KMS-11 (cell line): Measurements from ENCODE around the gene GNB1L.

Experiments used
- H2AFZ ChIP-seq: fragments of 200-600 bp; sonication (generic); 2 replicates; pipeline ENCODE4 v1.6.1; 2016; ENCODE audit warnings: antibody characterized with exemption, mixed run types, low read depth
- H3K27ac ChIP-seq: fragments of 200-600 bp; sonication (generic); 2 replicates; pipeline ENCODE4 v1.6.1; 2016; ENCODE audit warnings: mild to moderate bottlenecking, mixed run types
- H3K27me3 ChIP-seq: fragments of 200-600 bp; sonication (generic); 2 replicates; pipeline ENCODE4 v1.6.1; 2017; ENCODE audit warnings: mild to moderate bottlenecking, low read depth, mixed run types, moderate library complexity; ENCODE audit not compliant: insufficient read depth
- H3K36me3 ChIP-seq: fragments of 200-600 bp; sonication (generic); 2 replicates; pipeline ENCODE4 v1.6.1; 2017; ENCODE audit warnings: mild to moderate bottlenecking, mixed run types; ENCODE audit not compliant: insufficient read depth
- H3K4me1 ChIP-seq: fragments of 200-600 bp; sonication (generic); 2 replicates; pipeline ENCODE4 v1.6.1; 2016; ENCODE audit warnings: mild to moderate bottlenecking, low read depth, mixed run types; ENCODE audit not compliant: poor library complexity, severe bottlenecking
- H3K4me2 ChIP-seq: fragments of 200-600 bp; sonication (generic); 2 replicates; pipeline ENCODE4 v1.7.0; 2016; ENCODE audit warnings: mild to moderate bottlenecking, mixed run types
- H3K4me3 ChIP-seq: fragments of 200-600 bp; sonication (generic); IDR thresholded peaks from 2 replicates; pipeline ENCODE4 v1.6.1; 2017; ENCODE audit warnings: low read depth, low read length, mixed read lengths; ENCODE audit not compliant: insufficient read depth
- H3K79me2 ChIP-seq: fragments of 200-600 bp; sonication (generic); 2 replicates; pipeline ENCODE4 v1.6.1; 2016; ENCODE audit warnings: low read depth, mixed run types; ENCODE audit not compliant: insufficient read depth
- H3K9ac ChIP-seq: fragments of 200-600 bp; sonication (generic); 2 replicates; pipeline ENCODE4 v1.6.1; 2016; ENCODE audit warnings: mild to moderate bottlenecking, mixed run types
- H4K20me1 ChIP-seq: fragments of 200-600 bp; sonication (generic); 2 replicates; pipeline ENCODE4 v1.6.1; 2016; ENCODE audit warnings: mild to moderate bottlenecking, mixed run types; ENCODE audit not compliant: insufficient read depth
- CTCF ChIP-seq: fragments of 200-600 bp; sonication (generic); conservative IDR thresholded peaks from 2 replicates; pipeline ENCODE4 v1.6.1; 2017; ENCODE audit warnings: low read depth, mild to moderate bottlenecking, antibody characterized with exemption, low read length, moderate library complexity, mixed read lengths

Gene GNB1L

GRCh38 chr22:19747551-19747950 lies 107.1 kb downstream of the GNB1L start:
- Histone ChIP-seq H3K27me3 (peaks cover 40% of the 10 kb centered on the region), H3K36me3 (no peaks in the 10 kb centered on the region), H3K4me2 (no peak overlapping the region), H3K79me2 (no peaks in the 10 kb centered on the region), H3K4me1 (no peaks in the 10 kb centered on the region), H3K4me3 (no peak overlapping the region), H4K20me1 (no peaks in the 10 kb centered on the region), H3K9ac (no peak overlapping the region), H3K27ac (no peak overlapping the region), H2AFZ (no peak overlapping the region)
- TF ChIP-seq CTCF, result no peak

GRCh38 chr22:19746726-19747125 lies 107.9 kb downstream of the GNB1L start:
- peaks cover 33% of the 10 kb centered on the region for H3K27me3 ChIP-seq
- no peak overlapping the region for H2AFZ ChIP-seq
- no peak overlapping the region for H3K4me3 ChIP-seq
- H3K4me1 ChIP-seq, result no peaks in the 10 kb centered on the region
- H3K9ac ChIP-seq, result no peak overlapping the region
- H3K27ac ChIP-seq, result no peak overlapping the region
- no peak for TF ChIP-seq CTCF
- H3K79me2 ChIP-seq, result no peaks in the 10 kb centered on the region
- no peak overlapping the region for H3K4me2 ChIP-seq
- H3K36me3 ChIP-seq, result no peaks in the 10 kb centered on the region
- no peaks in the 10 kb centered on the region for H4K20me1 ChIP-seq

- Histone ChIP-seq H3K36me3 (no peaks in the 10 kb centered on the region), H3K4me2 (no peak overlapping the region), H3K79me2 (no peaks in the 10 kb centered on the region), H3K27me3 (peaks cover 28% of the 10 kb centered on the region), H3K27ac (no peak overlapping the region), H2AFZ (no peak overlapping the region), H3K4me3 (no peak overlapping the region), H3K9ac (no peak overlapping the region), H4K20me1 (no peaks in the 10 kb centered on the region), H3K4me1 (no peaks in the 10 kb centered on the region)
- no peak for TF ChIP-seq CTCF
These were observed 109.2 kb downstream of the GNB1L start for GRCh38 chr22:19745155-19746101.

DNA sequence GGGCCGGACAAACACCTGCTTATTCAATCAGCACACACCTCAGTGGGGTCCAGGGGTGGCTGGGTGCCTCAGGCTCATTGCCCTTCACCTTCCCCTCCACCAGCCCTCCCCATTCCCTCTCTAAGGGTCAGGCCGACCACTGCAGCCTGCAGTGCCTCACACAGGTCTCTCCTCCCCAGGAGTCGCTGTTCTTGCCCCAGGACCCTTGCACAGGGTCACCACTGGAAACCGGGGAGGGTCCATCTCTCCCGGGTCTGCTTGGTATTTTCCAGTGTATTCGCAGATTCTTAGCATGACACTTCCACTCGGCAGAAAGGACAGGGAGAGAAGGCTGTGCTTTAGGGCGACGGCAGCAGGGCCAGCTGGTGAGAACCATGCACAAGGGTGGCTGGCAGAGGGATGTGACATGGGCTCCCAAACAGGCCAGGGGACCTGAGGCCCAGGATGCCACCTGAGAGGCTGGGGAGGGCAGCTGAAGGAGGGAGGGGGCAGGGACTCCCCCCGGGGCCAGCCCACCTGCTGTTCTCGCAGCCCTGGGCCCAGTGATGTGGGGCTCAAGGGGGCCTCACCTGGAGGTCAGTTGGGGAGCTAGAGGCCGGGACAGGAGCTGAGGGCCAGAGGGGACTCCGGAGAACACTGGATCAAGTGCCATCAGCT lies 110.2 kb downstream of the GNB1L start:
- Histone ChIP-seq H3K27me3 (peaks cover 22% of the 10 kb centered on the region), H3K4me2 (no peak overlapping the region)

More for the DNA sequence above, 110.2 kb downstream of the GNB1L start:
- Histone ChIP-seq H2AFZ (no peak overlapping the region), H3K79me2 (no peaks in the 10 kb centered on the region), H4K20me1 (no peaks in the 10 kb centered on the region), H3K9ac (no peak overlapping the region), H3K4me3 (no peak overlapping the region), H3K27ac (no peak overlapping the region), H3K36me3 (no peaks in the 10 kb centered on the region), H3K4me1 (no peaks in the 10 kb centered on the region)
- no peak for TF ChIP-seq CTCF
